Transverse colon (tissue), 4 donors: ENCODE results near the gene PTPRO. TPM values are rescaled to one million over a fixed set of nuclear protein-coding genes. Genes with fewer than 3 reads are reported as not detected.

Experiments used
- DNase-seq: peaks from one replicate; pipeline ENCODE4 v3.0.0-alpha.2; 2019
- H3K27ac ChIP-seq, 4 donors: fragments of 200-600 bp; sonication (generic); 2 replicates each; pipeline ENCODE4 v1.5.1; 2016 to 2018; ENCODE audit warnings: inconsistent platforms in 4 of 4
- H3K27me3 ChIP-seq: fragments of 200-600 bp; sonication (generic); 2 replicates; pipeline ENCODE4 v1.5.1; 2017; ENCODE audit warnings: inconsistent platforms
- H3K36me3 ChIP-seq, 4 donors: fragments of 200-600 bp; sonication (generic); 2 replicates each; pipeline ENCODE4 v1.5.1; 2017 to 2019; ENCODE audit warnings: inconsistent platforms in 4 of 4
- H3K4me1 ChIP-seq, 4 donors: fragments of 200-600 bp; sonication (generic); 2 replicates each; pipeline ENCODE4 v1.5.1; 2017 to 2020; ENCODE audit warnings: inconsistent platforms in 4 of 4
- H3K4me3 ChIP-seq, 4 donors: fragments of 200-600 bp; sonication (generic); 1 replicate in 1 of 4; 2 replicates in 3 of 4; pipeline versions ENCODE4 v1.5.1 to v1.6.1; 2017 to 2019; ENCODE audit warnings: inconsistent platforms in 4 of 4
- H3K9me3 ChIP-seq, 2 donors: fragments of 200-600 bp; sonication (generic); 2 replicates each; pipeline ENCODE4 v1.5.1; 2017 to 2019; ENCODE audit warnings: inconsistent platforms in 2 of 2
- EP300 ChIP-seq: sonication (generic); formaldehyde crosslinking; IDR thresholded peaks from one replicate; pipeline ENCODE4 v1.6.1; 2017; ENCODE audit warnings: antibody characterized with exemption, low read depth
- POLR2A ChIP-seq: fragments of 450-650 bp; IDR thresholded peaks from one replicate; pipeline ENCODE4 v1.6.1; 2016; ENCODE audit warnings: antibody characterized with exemption, mild to moderate bottlenecking, moderate library complexity
- POLR2AphosphoS5 ChIP-seq, 3 donors: sonication (generic); formaldehyde crosslinking; IDR thresholded peaks; one replicate each; pipeline ENCODE4 v1.6.1; 2016; ENCODE audit warnings: antibody characterized with exemption in 3 of 3
- WGBS, 2 donors: methylation state at CpG; one replicate each; pipeline ENCODE4 v1.1.5; 2018; ENCODE audit warnings: low coverage in 1 of 2; 5-methylcytosine and 5-hydroxymethylcytosine counted together
- in situ Hi-C, 4 donors: fragments of 200-750 bp; cut with MboI; loops; one replicate each; pipeline versions ENCODE4 v1.15.0 to v1.15.1; 2017; ENCODE audit warnings: low sequenced_read_pairs in 3 of 4, low pct_ligation_motif_present in 1 of 4, low pct_unique_long_range_greater_than_20kb in 1 of 4
- intact Hi-C: fragments of 100-400 bp; cut with DNase I; formaldehyde crosslinking; loops from one replicate; pipeline ENCODE4 v1.15.1; 2023; ENCODE audit warnings: low total_unique reads
- total RNA-seq, 4 donors: library from RNA; depleted of rRNA; stranded (reverse); fragments of >200 nt; gene quantifications; one replicate each; pipeline ENCODE4 v1.1.0, GENCODE V29; 2016
- TF ChIP-seq, protein P1 (sequence below), 5 experiments: fragments of 200-600 bp in 3 of 5; fragments of 450-650 bp in 2 of 5; sonication (generic) in 3 of 5; IDR thresholded peaks; 1 replicate in 2 of 5; 2 replicates in 3 of 5; pipeline ENCODE4 v1.5.1; 2016 to 2017; ENCODE audit warnings: antibody characterized with exemption in 5 of 5, inconsistent platforms in 3 of 5, mild to moderate bottlenecking in 2 of 5, moderate library complexity in 1 of 5

PTPRO gene
- total RNA-seq, 4 donors from 2014 or later = 0.75 to 7.9 (median 5.5) TPM

- H3K9me3 ChIP-seq = no peaks in the 10 kb centered on the region
- WGBS, 2 donors = 62 to 81% methylated on average over 3 of the region's 3 CpGs
- no peaks in the 10 kb centered on the region for H3K27me3 ChIP-seq
- H3K4me1 ChIP-seq = no peaks in the 10 kb centered on the region
- in situ Hi-C loops = no loop called here
- H3K4me3 ChIP-seq = no peak overlapping the region
- DNase-seq = no peak
- no peak for TF ChIP-seq EP300
- TF ChIP-seq POLR2A = no peak
- TF ChIP-seq POLR2AphosphoS5 (IDR thresholded peaks at IDR 0.05) = no peak
- TF ChIP-seq, protein P1, sequence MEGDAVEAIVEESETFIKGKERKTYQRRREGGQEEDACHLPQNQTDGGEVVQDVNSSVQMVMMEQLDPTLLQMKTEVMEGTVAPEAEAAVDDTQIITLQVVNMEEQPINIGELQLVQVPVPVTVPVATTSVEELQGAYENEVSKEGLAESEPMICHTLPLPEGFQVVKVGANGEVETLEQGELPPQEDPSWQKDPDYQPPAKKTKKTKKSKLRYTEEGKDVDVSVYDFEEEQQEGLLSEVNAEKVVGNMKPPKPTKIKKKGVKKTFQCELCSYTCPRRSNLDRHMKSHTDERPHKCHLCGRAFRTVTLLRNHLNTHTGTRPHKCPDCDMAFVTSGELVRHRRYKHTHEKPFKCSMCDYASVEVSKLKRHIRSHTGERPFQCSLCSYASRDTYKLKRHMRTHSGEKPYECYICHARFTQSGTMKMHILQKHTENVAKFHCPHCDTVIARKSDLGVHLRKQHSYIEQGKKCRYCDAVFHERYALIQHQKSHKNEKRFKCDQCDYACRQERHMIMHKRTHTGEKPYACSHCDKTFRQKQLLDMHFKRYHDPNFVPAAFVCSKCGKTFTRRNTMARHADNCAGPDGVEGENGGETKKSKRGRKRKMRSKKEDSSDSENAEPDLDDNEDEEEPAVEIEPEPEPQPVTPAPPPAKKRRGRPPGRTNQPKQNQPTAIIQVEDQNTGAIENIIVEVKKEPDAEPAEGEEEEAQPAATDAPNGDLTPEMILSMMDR (IDR thresholded peaks at IDR 0.05) = no peak
- H3K36me3 ChIP-seq = no peaks in the 10 kb centered on the region
- no peak overlapping the region for H3K27ac ChIP-seq
- intact Hi-C loops = no loop called here
Observed at GRCh38 chr12:15346488-15346887, 24.2 kb downstream of the PTPRO start.

- 80 to 88% methylated on average over 1 of the region's 1 CpG for WGBS, 2 donors
- intact Hi-C loops = no loop called here
- in situ Hi-C loops = no loop called here
Observed at GRCh38 chr12:15350643-15351042, 28.3 kb downstream of the PTPRO start.

GRCh38 chr12:15355766-15356165, 33.5 kb downstream of the PTPRO start:
- no peak overlapping the region for H3K27ac ChIP-seq
- WGBS, 2 donors = 63 to 65% methylated on average over 2 of the region's 2 CpGs
- DNase-seq = no peak
- intact Hi-C loops (no loop called here), in situ Hi-C loops (no loop called here)
- no peaks in the 10 kb centered on the region for H3K4me1 ChIP-seq
- no peaks in the 10 kb centered on the region for H3K9me3 ChIP-seq
- H3K4me3 ChIP-seq = no peak overlapping the region
- no peaks in the 10 kb centered on the region for H3K36me3 ChIP-seq
- no peak for TF ChIP-seq POLR2AphosphoS5 (IDR thresholded peaks at IDR 0.05)
- no peak for TF ChIP-seq EP300
- TF ChIP-seq, protein P1 (IDR thresholded peaks at IDR 0.05) = no peak
- TF ChIP-seq POLR2A = no peak
- no peaks in the 10 kb centered on the region for H3K27me3 ChIP-seq

More at GRCh38 chr12:15350643-15351042, 28.3 kb downstream of the PTPRO start:
- H3K4me1 ChIP-seq = no peaks in the 10 kb centered on the region
- H3K27me3 ChIP-seq = no peaks in the 10 kb centered on the region
- no peak overlapping the region for H3K27ac ChIP-seq
- H3K4me3 ChIP-seq = no peak overlapping the region
- no peak for TF ChIP-seq POLR2AphosphoS5 (IDR thresholded peaks at IDR 0.05)
- no peak for TF ChIP-seq EP300
- no peak for TF ChIP-seq POLR2A
- TF ChIP-seq, protein P1 (IDR thresholded peaks at IDR 0.05) = no peak
- H3K9me3 ChIP-seq = no peaks in the 10 kb centered on the region
- DNase-seq = no peak
- H3K36me3 ChIP-seq = no peaks in the 10 kb centered on the region

GRCh38 chr12:15356951-15357364, 34.6 kb downstream of the PTPRO start:
- in situ Hi-C loops = no loop called here
- Histone ChIP-seq H3K27ac (no peak overlapping the region), H3K4me1 (no peaks in the 10 kb centered on the region), H3K4me3 (no peak overlapping the region), H3K27me3 (no peaks in the 10 kb centered on the region), H3K9me3 (no peaks in the 10 kb centered on the region), H3K36me3 (no peaks in the 10 kb centered on the region)
- DNase-seq = no peak
- TF ChIP-seq POLR2AphosphoS5 (IDR thresholded peaks at IDR 0.05) = no peak
- intact Hi-C loops = no loop called here
- WGBS, 2 donors = 65 to 85% methylated on average over 2 to 3 of the region's 3 CpGs
